Left lung (tissue), 10 donors: ENCODE results near the gene OR52E5. TPM values are rescaled to one million over a fixed set of nuclear protein-coding genes. Genes with fewer than 3 reads are reported as not detected.

ENCODE experiments used
- ATAC-seq: fragments of 200-7000 bp; cut with Tn5 transposase; one replicate; pipeline ENCODE4 v1.9.1; 2020; ENCODE audit warnings: moderate library complexity
- DNase-seq, 4 donors: peaks; one replicate each; pipeline ENCODE4 v3.0.0-alpha.2; 2013 to 2020
- H3K27ac ChIP-seq, 2 donors: fragments of 200-600 bp; sonication (generic) in 1 of 2; one replicate each; pipeline versions ENCODE4 v1.5.0 to v1.8.0; 2020 to 2021
- H3K27me3 ChIP-seq, 2 donors: fragments of 200-600 bp; sonication (generic) in 1 of 2; one replicate each; pipeline versions ENCODE4 v1.5.0 to v1.8.0; 2020 to 2021
- H3K36me3 ChIP-seq, 2 donors: fragments of 200-600 bp; sonication (generic) in 1 of 2; one replicate each; pipeline versions ENCODE4 v1.5.0 to v1.8.0; 2020 to 2021
- H3K4me1 ChIP-seq, 2 donors: fragments of 200-600 bp; one replicate each; pipeline ENCODE4 v1.8.0; 2021
- H3K4me3 ChIP-seq, 2 donors: fragments of 200-600 bp; sonication (generic) in 1 of 2; one replicate each; pipeline versions ENCODE4 v1.5.0 to v1.8.0; 2020 to 2021; ENCODE audit warnings: mild to moderate bottlenecking in 1 of 2
- H3K9me3 ChIP-seq, 2 donors: fragments of 200-600 bp; sonication (generic) in 1 of 2; one replicate each; pipeline versions ENCODE4 v1.5.0 to v1.8.0; 2020 to 2021
- CTCF ChIP-seq, 2 donors: fragments of 200-600 bp; sonication (generic) in 1 of 2; IDR thresholded peaks; one replicate each; pipeline versions ENCODE4 v1.5.0 to v1.8.0; 2021; ENCODE audit warnings: antibody characterized with exemption in 2 of 2
- intact Hi-C, 2 donors: fragments of 100-400 bp; cut with DNase I; formaldehyde crosslinking; loops; one replicate each; pipeline versions ENCODE4 v1.11.2 to v1.14.2; 2022
- polyA plus RNA-seq, 6 donors: library from polyadenylated mRNA; unstranded; fragments of 120-200 nt; gene quantifications; one replicate each; pipeline ENCODE4 v1.2.1, GENCODE V29; 2013; ENCODE audit not compliant: insufficient read length in 6 of 6
- total RNA-seq, 2 donors: library from RNA; stranded (reverse); fragmentation: NEBNext Ultra II Directional; extraction: Animal tissue kit (Norgen Biotek cat#: 25700); gene quantifications; one replicate each; pipeline ENCODE4 v1.2.1, GENCODE V29; 2021
- donor health status: DM: no; HTN: yes; CAD: no.
- donor health status: DM: no; HTN: no; CAD: no.

Gene OR52E5
- total and polyA plus RNA-seq, 8 donors = not detected

GRCh38 chr11:5930614-5931013 is 37.6 kb downstream of the OR52E5 start:
- intact Hi-C loops = no loop called here
- no peak overlapping the region for H3K4me3 ChIP-seq
- no peaks in the 10 kb centered on the region for H3K27me3 ChIP-seq
- no peak overlapping the region for H3K27ac ChIP-seq
- TF ChIP-seq CTCF (IDR thresholded peaks at IDR 0.05) = no peak
- DNase-seq = no peak
- ATAC-seq = no peak
- H3K9me3 ChIP-seq = peaks cover 0 to 45% of the 10 kb centered on the region in 2 donors
- no peaks in the 10 kb centered on the region for H3K36me3 ChIP-seq
- no peaks in the 10 kb centered on the region for H3K4me1 ChIP-seq

- intact Hi-C loops = no loop called here
- Histone ChIP-seq H3K27ac (no peak overlapping the region), H3K27me3 (no peaks in the 10 kb centered on the region), H3K36me3 (no peaks in the 10 kb centered on the region), H3K4me1 (no peaks in the 10 kb centered on the region), H3K4me3 (no peak overlapping the region), H3K9me3 (peaks cover 0 to 45% of the 10 kb centered on the region in 2 donors)
- no peak for TF ChIP-seq CTCF (IDR thresholded peaks at IDR 0.05)
- DNase-seq (no peak), ATAC-seq (no peak)
These were observed 38.1 kb downstream of the OR52E5 start for GRCh38 chr11:5931061-5931460.

- no peaks in the 10 kb centered on the region for H3K36me3 ChIP-seq
- peaks cover 0 to 55% of the 10 kb centered on the region in 2 donors for H3K9me3 ChIP-seq
- intact Hi-C loops = no loop called here
- H3K27me3 ChIP-seq = no peaks in the 10 kb centered on the region
- DNase-seq (no peak), ATAC-seq (no peak)
- H3K27ac ChIP-seq = no peak overlapping the region
- no peak overlapping the region for H3K4me3 ChIP-seq
- TF ChIP-seq CTCF (IDR thresholded peaks at IDR 0.05) = no peak
- no peaks in the 10 kb centered on the region for H3K4me1 ChIP-seq
These were observed 39.7 kb downstream of the OR52E5 start for GRCh38 chr11:5932671-5933070.

- H3K9me3 ChIP-seq = peaks cover 0 to 52% of the 10 kb centered on the region in 2 donors
- DNase-seq = no peak
- TF ChIP-seq CTCF (IDR thresholded peaks at IDR 0.05) = no peak
- no peaks in the 10 kb centered on the region for H3K36me3 ChIP-seq
- intact Hi-C loops = no loop called here
- H3K27me3 ChIP-seq = no peaks in the 10 kb centered on the region
- no peaks in the 10 kb centered on the region for H3K4me1 ChIP-seq
- no peak overlapping the region for H3K27ac ChIP-seq
- no peak overlapping the region for H3K4me3 ChIP-seq
- ATAC-seq = no peak
These were observed 40.1 kb downstream of the OR52E5 start for GRCh38 chr11:5933116-5933515.

GRCh38 chr11:5937868-5938602 is 45.0 kb downstream of the OR52E5 start:
- no peak overlapping the region for H3K27ac ChIP-seq
- ATAC-seq = no peak
- intact Hi-C loops = no loop called here

More at GRCh38 chr11:5937868-5938602, 45.0 kb downstream of the OR52E5 start:
- Histone ChIP-seq H3K9me3 (peaks cover 0 to 22% of the 10 kb centered on the region in 2 donors), H3K4me1 (no peaks in the 10 kb centered on the region), H3K4me3 (no peak overlapping the region), H3K27me3 (no peaks in the 10 kb centered on the region), H3K36me3 (no peaks in the 10 kb centered on the region)
- DNase-seq = no peak
- no peak for TF ChIP-seq CTCF (IDR thresholded peaks at IDR 0.05)
